ENCODE results near the gene KLHL35. TPM values are rescaled to one million over a fixed set of nuclear protein-coding genes. Genes with fewer than 3 reads are reported as not detected.

The KLHL35 gene, protein sequence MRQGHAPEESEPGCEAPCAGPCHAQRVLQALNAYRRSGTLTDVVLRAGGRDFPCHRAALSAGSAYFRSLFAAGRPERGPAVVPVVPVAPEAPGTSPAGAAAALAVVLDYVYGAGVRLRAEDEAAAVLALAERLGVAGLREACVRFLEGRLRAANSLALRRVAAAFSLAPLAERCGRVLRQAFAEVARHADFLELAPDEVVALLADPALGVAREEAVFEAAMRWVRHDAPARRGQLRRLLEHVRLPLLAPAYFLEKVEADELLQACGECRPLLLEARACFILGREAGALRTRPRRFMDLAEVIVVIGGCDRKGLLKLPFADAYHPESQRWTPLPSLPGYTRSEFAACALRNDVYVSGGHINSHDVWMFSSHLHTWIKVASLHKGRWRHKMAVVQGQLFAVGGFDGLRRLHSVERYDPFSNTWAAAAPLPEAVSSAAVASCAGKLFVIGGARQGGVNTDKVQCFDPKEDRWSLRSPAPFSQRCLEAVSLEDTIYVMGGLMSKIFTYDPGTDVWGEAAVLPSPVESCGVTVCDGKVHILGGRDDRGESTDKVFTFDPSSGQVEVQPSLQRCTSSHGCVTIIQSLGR
- polyA plus RNA-seq (2011; rRNA removed) = 0.81 and 1.0 TPM in 2 replicates
- polyA minus RNA-seq (2011; rRNA and poly(A)+ RNA removed) = 1.0 and 1.1 TPM in 2 replicates

- TF ChIP-seq, protein P1, sequence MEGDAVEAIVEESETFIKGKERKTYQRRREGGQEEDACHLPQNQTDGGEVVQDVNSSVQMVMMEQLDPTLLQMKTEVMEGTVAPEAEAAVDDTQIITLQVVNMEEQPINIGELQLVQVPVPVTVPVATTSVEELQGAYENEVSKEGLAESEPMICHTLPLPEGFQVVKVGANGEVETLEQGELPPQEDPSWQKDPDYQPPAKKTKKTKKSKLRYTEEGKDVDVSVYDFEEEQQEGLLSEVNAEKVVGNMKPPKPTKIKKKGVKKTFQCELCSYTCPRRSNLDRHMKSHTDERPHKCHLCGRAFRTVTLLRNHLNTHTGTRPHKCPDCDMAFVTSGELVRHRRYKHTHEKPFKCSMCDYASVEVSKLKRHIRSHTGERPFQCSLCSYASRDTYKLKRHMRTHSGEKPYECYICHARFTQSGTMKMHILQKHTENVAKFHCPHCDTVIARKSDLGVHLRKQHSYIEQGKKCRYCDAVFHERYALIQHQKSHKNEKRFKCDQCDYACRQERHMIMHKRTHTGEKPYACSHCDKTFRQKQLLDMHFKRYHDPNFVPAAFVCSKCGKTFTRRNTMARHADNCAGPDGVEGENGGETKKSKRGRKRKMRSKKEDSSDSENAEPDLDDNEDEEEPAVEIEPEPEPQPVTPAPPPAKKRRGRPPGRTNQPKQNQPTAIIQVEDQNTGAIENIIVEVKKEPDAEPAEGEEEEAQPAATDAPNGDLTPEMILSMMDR (IDR thresholded peaks at IDR 0.05; ENCODE audit: low read depth, low read length) = no peak
- peaks cover 14% of the 10 kb centered on the region for H3K9me3 ChIP-seq (ENCODE audit: control insufficient read depth, insufficient read depth, low read length)
- CTCF ChIA-PET = interaction anchor here (1.2 to 2.1 kb wide), 2 partner anchors 11 to 14 kb away, joined by 3 to 6 read pairs; no protein-coding TSS in a partner anchor
Observed at GRCh38 chr11:75432911-75433321, at the start of gene KLHL35. Gene KLHL35 (minus strand): TSS chr11:75433203. CDS start chr11:75430629, 2,574 bp downstream.

GRCh38 chr11:75481922-75482606 is 49.1 kb upstream of the KLHL35 start:
- Histone ChIP-seq H3K27ac (ENCODE audit: low read depth, low read length) (no peak overlapping the region), H3K27me3 (ENCODE audit: control insufficient read depth, insufficient read depth, low read length) (peaks cover 4% of the 10 kb centered on the region), H3K4me3 (ENCODE audit: low read depth, low read length) (no peak overlapping the region), H3K9me3 (ENCODE audit: control insufficient read depth, insufficient read depth, low read length) (no peaks in the 10 kb centered on the region)
- POLR2A ChIA-PET = no interaction called here
- CTCF ChIA-PET = no interaction called here
- no peak for DNase-seq (ENCODE audit: low read depth, low spot score)
- TF ChIP-seq, protein P1 (IDR thresholded peaks at IDR 0.05; ENCODE audit: low read depth, low read length) = no peak

More at GRCh38 chr11:75432911-75433321, at the start of gene KLHL35:
- POLR2A ChIA-PET = interaction anchor here (1.1 kb wide), 1 partner anchor 121 kb away, joined by 5 read pairs; no protein-coding TSS in a partner anchor
- no peak for DNase-seq (ENCODE audit: low read depth, low spot score)
- peaks cover 56% of the 10 kb centered on the region for H3K27me3 ChIP-seq (ENCODE audit: control insufficient read depth, insufficient read depth, low read length)
- no peak within 1 kb of the TSS for H3K27ac ChIP-seq (ENCODE audit: low read depth, low read length)
- no peak within 1 kb of the TSS for H3K4me3 ChIP-seq (ENCODE audit: low read depth, low read length)

GRCh38 chr11:75481223-75481921 is 48.4 kb upstream of the KLHL35 start:
- H3K9me3 ChIP-seq (ENCODE audit: control insufficient read depth, insufficient read depth, low read length) = no peaks in the 10 kb centered on the region
- no peaks in the 10 kb centered on the region for H3K27me3 ChIP-seq (ENCODE audit: control insufficient read depth, insufficient read depth, low read length)
- ChIA-PET POLR2A (no interaction called here), CTCF (no interaction called here)
- H3K27ac ChIP-seq (ENCODE audit: low read depth, low read length) = no peak overlapping the region
- no peak for DNase-seq (ENCODE audit: low read depth, low spot score)
- TF ChIP-seq, protein P1 (IDR thresholded peaks at IDR 0.05; ENCODE audit: low read depth, low read length) = no peak
- no peak overlapping the region for H3K4me3 ChIP-seq (ENCODE audit: low read depth, low read length)

- TF ChIP-seq, protein P1 (IDR thresholded peaks at IDR 0.05; ENCODE audit: low read depth, low read length) = no peak
- no peak for DNase-seq (ENCODE audit: low read depth, low spot score)
- Histone ChIP-seq H3K27me3 (ENCODE audit: control insufficient read depth, insufficient read depth, low read length) (no peaks in the 10 kb centered on the region), H3K4me3 (ENCODE audit: low read depth, low read length) (no peak overlapping the region), H3K27ac (ENCODE audit: low read depth, low read length) (no peak overlapping the region), H3K9me3 (ENCODE audit: control insufficient read depth, insufficient read depth, low read length) (no peaks in the 10 kb centered on the region)
- ChIA-PET POLR2A (no interaction called here), CTCF (no interaction called here)
Observed at GRCh38 chr11:75480185-75481175, 47.5 kb upstream of the KLHL35 start.

Measured in AG04450 (cell line).